Trophoblast cell (in vitro differentiated cells and primary cell): ENCODE measurements around the gene KIF19. TPM values are rescaled to one million over a fixed set of nuclear protein-coding genes. Genes with fewer than 3 reads are reported as not detected.
A peak's percentile ranks its signal among the peaks of the same experiment; 100 is the strongest.
"Not testable (repeated sequence)": the region's sequence is repeated elsewhere in the genome, so short reads cannot be mapped to it uniquely, and the experiment has no call there.

Source experiments
- DNase-seq, 2 donors: peaks; one replicate each; pipeline ENCODE4 v3.0.0-alpha.2; 2016
- H2AFZ ChIP-seq: 2 replicates; pipeline ENCODE4 v1.6.1; 2013; ENCODE audit warnings: low read length, moderate library complexity, mild to moderate bottlenecking; ENCODE audit not compliant: insufficient read depth, poor library complexity
- H2AK5ac ChIP-seq: 2 replicates; pipeline ENCODE4 v1.6.1; 2013; ENCODE audit warnings: mild to moderate bottlenecking, low read length
- H2BK120ac ChIP-seq: 2 replicates; pipeline ENCODE4 v1.6.1; 2013; ENCODE audit warnings: low read length, mild to moderate bottlenecking, moderate library complexity; ENCODE audit not compliant: insufficient read depth, poor library complexity
- H2BK12ac ChIP-seq: 2 replicates; pipeline ENCODE4 v1.6.1; 2013; ENCODE audit warnings: mild to moderate bottlenecking, low read length, moderate library complexity
- H2BK5ac ChIP-seq: 2 replicates; pipeline ENCODE4 v1.6.1; 2013; ENCODE audit warnings: low read length, low read depth, moderate library complexity, mild to moderate bottlenecking; ENCODE audit not compliant: poor library complexity
- H3K14ac ChIP-seq: 2 replicates; pipeline ENCODE4 v1.6.1; 2013; ENCODE audit warnings: mild to moderate bottlenecking, low read length
- H3K18ac ChIP-seq: 2 replicates; pipeline ENCODE4 v1.6.1; 2013; ENCODE audit warnings: mild to moderate bottlenecking, low read length
- H3K23ac ChIP-seq: 2 replicates; pipeline ENCODE4 v1.6.1; 2013; ENCODE audit warnings: low read length
- H3K27ac ChIP-seq: 2 replicates; pipeline ENCODE4 v1.5.1; 2013; ENCODE audit warnings: low read depth, mild to moderate bottlenecking, inconsistent platforms, low read length, moderate library complexity
- H3K27me3 ChIP-seq: 2 replicates; pipeline ENCODE4 v1.6.1; 2013; ENCODE audit warnings: inconsistent platforms, mild to moderate bottlenecking, low read length, moderate library complexity; ENCODE audit not compliant: insufficient read depth
- H3K36me3 ChIP-seq, 2 experiments: 1 replicate in 1 of 2; 2 replicates in 1 of 2; pipeline ENCODE4 v1.6.1; 2013; ENCODE audit warnings: low read length in 2 of 2, mild to moderate bottlenecking in 2 of 2, moderate library complexity in 1 of 2; ENCODE audit not compliant: insufficient read depth in 2 of 2, control insufficient read depth in 1 of 2
- H3K4ac ChIP-seq: 2 replicates; pipeline ENCODE4 v1.6.1; 2013; ENCODE audit warnings: low read depth, mild to moderate bottlenecking, low read length, moderate library complexity
- H3K4me1 ChIP-seq, 2 experiments: 1 replicate in 1 of 2; 2 replicates in 1 of 2; pipeline ENCODE4 v1.6.1; 2013; ENCODE audit warnings: low read length in 2 of 2, mild to moderate bottlenecking in 2 of 2, moderate library complexity in 1 of 2; ENCODE audit not compliant: insufficient read depth in 2 of 2, control insufficient read depth in 1 of 2
- H3K4me2 ChIP-seq: 2 replicates; pipeline ENCODE4 v1.6.1; 2013; ENCODE audit warnings: inconsistent platforms, mild to moderate bottlenecking, low read length, moderate library complexity
- H3K4me3 ChIP-seq: 2 replicates; pipeline ENCODE4 v1.5.1; 2013; ENCODE audit warnings: mild to moderate bottlenecking, low read depth, low read length, inconsistent platforms
- H3K79me1 ChIP-seq: one replicate; pipeline ENCODE4 v1.6.1; 2013; ENCODE audit warnings: low read length
- H3K79me2 ChIP-seq: 2 replicates; pipeline ENCODE4 v1.6.1; 2013; ENCODE audit warnings: low read length, mild to moderate bottlenecking; ENCODE audit not compliant: control insufficient read depth, insufficient read depth, poor library complexity
- H3K9ac ChIP-seq: 2 replicates; pipeline ENCODE4 v1.6.1; 2013; ENCODE audit warnings: mild to moderate bottlenecking, low read length
- H3K9me3 ChIP-seq: 2 replicates; pipeline ENCODE4 v1.6.1; 2013; ENCODE audit warnings: low read depth, mild to moderate bottlenecking, control low read depth, inconsistent platforms, low read length; ENCODE audit not compliant: insufficient read depth
- H4K12ac ChIP-seq: 2 replicates; pipeline ENCODE4 v1.6.1; 2013; ENCODE audit warnings: low read depth, mild to moderate bottlenecking, low read length, moderate library complexity
- H4K8ac ChIP-seq: 2 replicates; pipeline ENCODE4 v1.6.1; 2013; ENCODE audit warnings: low read depth, mild to moderate bottlenecking, low read length, moderate library complexity
- H4K91ac ChIP-seq: one replicate; pipeline ENCODE4 v1.6.1; 2013; ENCODE audit warnings: low read depth, mild to moderate bottlenecking, low read length, moderate library complexity
- WGBS: extraction: QIAGEN DNeasy Blood & Tissue Kit; methylation state at CpG from one replicate; pipeline ENCODE4 v1.1.7; 2013; ENCODE audit warnings: missing lambda C conversion rate; ENCODE audit not compliant: insufficient read length, insufficient coverage; ENCODE audit errors: extremely low coverage; 5-methylcytosine and 5-hydroxymethylcytosine counted together
- polyA plus RNA-seq: library from polyadenylated mRNA; stranded (reverse); fragments of 200-250 nt; gene quantifications from 2 replicates; pipeline ENCODE4 v1.2.3, GENCODE V29; 2013

The KIF19 gene
- not detected in 2 replicates for polyA plus RNA-seq

GRCh38 chr17:74325743-74326379 lies at the start of gene KIF19:
Gene KIF19, plus strand, starts transcription at chr17:74326226. Its CDS starts 124 bp downstream, at chr17:74326350.
- Histone ChIP-seq H2BK12ac (no peak within 1 kb of the TSS), H3K27me3 (peaks cover 23% of the 10 kb centered on the region), H2BK120ac (no peak within 1 kb of the TSS), H2AK5ac (no peak within 1 kb of the TSS), H4K91ac (no peak within 1 kb of the TSS), H3K79me1 (no peaks in the 10 kb centered on the region), H3K4me2 (peak within 1 kb of the TSS; percentile 56), H3K23ac (no peak within 1 kb of the TSS), H3K9ac (no peak within 1 kb of the TSS), H2BK5ac (no peak within 1 kb of the TSS), H3K4me3 (peak within 1 kb of the TSS; percentile 39), H4K8ac (no peak within 1 kb of the TSS), H3K79me2 (no peaks in the 10 kb centered on the region), H3K4me1 (peaks cover 5 to 6% of the 10 kb centered on the region in 2 experiments), H2AFZ (no peak within 1 kb of the TSS), H4K12ac (no peak within 1 kb of the TSS), H3K36me3 (no peaks in the 10 kb centered on the region), H3K4ac (no peak within 1 kb of the TSS), H3K27ac (no peak within 1 kb of the TSS), H3K18ac (no peak within 1 kb of the TSS), H3K14ac (no peak within 1 kb of the TSS), H3K9me3 (peaks cover 7% of the 10 kb centered on the region)
- DNase-seq = peak in 1 of 2 donors; percentile 2
- WGBS = no CpG with 5 or more reads among the region's 73 CpGs

GRCh38 chr17:74276541-74277009 lies 49.5 kb upstream of the KIF19 start:
- Histone ChIP-seq H3K4me3 (no peak overlapping the region), H2BK120ac (no peak overlapping the region), H3K18ac (no peak overlapping the region), H4K8ac (no peak overlapping the region), H2AFZ (no peak overlapping the region), H2AK5ac (no peak overlapping the region), H3K27me3 (peaks cover 10% of the 10 kb centered on the region), H2BK5ac (no peak overlapping the region), H4K91ac (no peak overlapping the region), H3K36me3 (no peaks in the 10 kb centered on the region), H3K4ac (no peak overlapping the region), H3K79me2 (no peaks in the 10 kb centered on the region), H3K23ac (no peak overlapping the region), H3K9ac (no peak overlapping the region), H3K27ac (no peak overlapping the region), H3K9me3 (no peaks in the 10 kb centered on the region), H3K79me1 (no peaks in the 10 kb centered on the region), H3K14ac (no peak overlapping the region), H4K12ac (no peak overlapping the region), H2BK12ac (no peak overlapping the region), H3K4me1 (peaks cover 0 to 2% of the 10 kb centered on the region in 2 experiments), H3K4me2 (no peak overlapping the region)
- no CpG with 5 or more reads among the region's 5 CpGs for WGBS
- no peak for DNase-seq

GRCh38 chr17:74277935-74278334 lies 48.1 kb upstream of the KIF19 start:
- H3K4me3 ChIP-seq = no peak overlapping the region
- H2BK120ac ChIP-seq = no peak overlapping the region
- WGBS = no CpG with 5 or more reads among the region's 1 CpG

GRCh38 chr17:74279617-74280016 lies 46.4 kb upstream of the KIF19 start:
- H3K9me3 ChIP-seq, H2BK5ac ChIP-seq, H3K4ac ChIP-seq, H3K9ac ChIP-seq, H3K79me2 ChIP-seq, H3K18ac ChIP-seq, H3K79me1 ChIP-seq, H3K36me3 ChIP-seq, DNase-seq, H4K12ac ChIP-seq, H3K23ac ChIP-seq, H3K4me3 ChIP-seq, H4K8ac ChIP-seq, H3K4me1 ChIP-seq, H2BK12ac ChIP-seq, H2BK120ac ChIP-seq, H4K91ac ChIP-seq, H3K14ac ChIP-seq, H3K27me3 ChIP-seq, H3K27ac ChIP-seq, H2AFZ ChIP-seq, H3K4me2 ChIP-seq, H2AK5ac ChIP-seq: not testable (repeated sequence)
- WGBS = no CpG with 5 or more reads among the region's 7 CpGs

More at GRCh38 chr17:74277935-74278334, 48.1 kb upstream of the KIF19 start:
- no peak overlapping the region for H4K12ac ChIP-seq
- H3K9ac ChIP-seq = no peak overlapping the region
- H4K8ac ChIP-seq = no peak overlapping the region
- H2AK5ac ChIP-seq = no peak overlapping the region
- H3K23ac ChIP-seq = no peak overlapping the region
- no peak overlapping the region for H2BK12ac ChIP-seq
- no peak overlapping the region for H3K4ac ChIP-seq
- no peak overlapping the region for H2BK5ac ChIP-seq
- no peak overlapping the region for H3K4me2 ChIP-seq
- H4K91ac ChIP-seq = no peak overlapping the region
- H3K9me3 ChIP-seq = peaks cover 3% of the 10 kb centered on the region
- DNase-seq = no peak
- H3K14ac ChIP-seq = no peak overlapping the region
- H3K79me2 ChIP-seq = no peaks in the 10 kb centered on the region
- H3K27me3 ChIP-seq = peaks cover 10% of the 10 kb centered on the region
- no peak overlapping the region for H3K18ac ChIP-seq
- no peaks in the 10 kb centered on the region for H3K36me3 ChIP-seq
- H3K79me1 ChIP-seq = no peaks in the 10 kb centered on the region
- H3K27ac ChIP-seq = no peak overlapping the region
- no peak overlapping the region for H2AFZ ChIP-seq
- H3K4me1 ChIP-seq = peaks cover 0 to 2% of the 10 kb centered on the region in 2 experiments
